ENCODE results near the gene VAV1.
A peak's percentile ranks its signal among the peaks of the same experiment; 100 is the strongest.
"Not testable (repeated sequence)": the region's sequence is repeated elsewhere in the genome, so short reads cannot be mapped to it uniquely, and the experiment has no call there.

Gene VAV1

GRCh38 chr19:6852001-6852400 lies 79.5 kb downstream of the VAV1 start:
- no peak for DNase-seq (ENCODE audit: low spot score)

GRCh38 chr19:6853868-6854267 lies 81.4 kb downstream of the VAV1 start:
- DNase-seq (ENCODE audit: low spot score), result no peak

GRCh38 chr19:6854758-6855157 lies 82.2 kb downstream of the VAV1 start:
- no peak for DNase-seq (ENCODE audit: low spot score)

- DNase-seq (ENCODE audit: low spot score), result no peak
Measured at GRCh38 chr19:6856749-6857372, 84.4 kb downstream of the VAV1 start.

- DNase-seq (ENCODE audit: low spot score), result no peak
Measured at GRCh38 chr19:6861683-6862286, 89.3 kb downstream of the VAV1 start.

- DNase-seq (ENCODE audit: low spot score), result peak; percentile 73
Measured at GRCh38 chr19:6862673-6863078, 90.2 kb downstream of the VAV1 start.

GRCh38 chr19:6864325-6864940 lies 91.9 kb downstream of the VAV1 start:
- DNase-seq (ENCODE audit: low spot score), result no peak

- no peak for DNase-seq (ENCODE audit: low spot score)
Measured at GRCh38 chr19:6865849-6866248, 93.3 kb downstream of the VAV1 start.

- DNase-seq (ENCODE audit: low spot score), result no peak
Measured at GRCh38 chr19:6866741-6867151, 94.2 kb downstream of the VAV1 start.

GRCh38 chr19:6868351-6868750 lies 95.8 kb downstream of the VAV1 start:
- DNase-seq (ENCODE audit: low spot score), result no peak

GRCh38 chr19:6869151-6869882 lies 96.8 kb downstream of the VAV1 start:
- DNase-seq (ENCODE audit: low spot score), result not testable (repeated sequence)

- DNase-seq (ENCODE audit: low spot score), result no peak
Measured at GRCh38 chr19:6873708-6874431, 101.4 kb downstream of the VAV1 start.

GRCh38 chr19:6875218-6875617 lies 102.7 kb downstream of the VAV1 start:
- DNase-seq (ENCODE audit: low spot score), result no peak

GRCh38 chr19:6876748-6877147 lies 104.2 kb downstream of the VAV1 start:
- no peak for DNase-seq (ENCODE audit: low spot score)

GRCh38 chr19:6877766-6878165 lies 105.3 kb downstream of the VAV1 start:
- no peak for DNase-seq (ENCODE audit: low spot score)

- DNase-seq (ENCODE audit: low spot score), result no peak
Measured at GRCh38 chr19:6886277-6886897, 113.9 kb downstream of the VAV1 start.

GRCh38 chr19:6887316-6887715 lies 114.8 kb downstream of the VAV1 start, which contains the start of gene ADGRE1:
TSS of gene ADGRE1 (plus strand) at chr19:6887579. CDS start at chr19:6887609, 30 bp downstream.
- no peak for DNase-seq (ENCODE audit: low spot score)

- no peak for DNase-seq (ENCODE audit: low spot score)
Measured at GRCh38 chr19:6888967-6889366, 116.5 kb downstream of the VAV1 start.

- no peak for DNase-seq (ENCODE audit: low spot score)
Measured at GRCh38 chr19:6890401-6890913, 117.9 kb downstream of the VAV1 start.

GRCh38 chr19:6890938-6891337 lies 118.4 kb downstream of the VAV1 start:
- no peak for DNase-seq (ENCODE audit: low spot score)

GRCh38 chr19:6891761-6892385 lies 119.4 kb downstream of the VAV1 start:
- no peak for DNase-seq (ENCODE audit: low spot score)

All from hepatic stellate cell (primary cell).